Measurements from ENCODE around the gene CES2. TPM values are rescaled to one million over a fixed set of nuclear protein-coding genes. Genes with fewer than 3 reads are reported as not detected.

Gene CES2
- polyA plus RNA-seq, 1 experiment: 33.3 TPM

- ChIA-PET POLR2A (no interaction called here), CTCF (interaction anchor here (1.1 to 10.6 kb wide), 2 partner anchors 28 to 593 kb away, joined by 3 to 118 read pairs; partner anchors contain the start of gene RRAD)
- DNase-seq (ENCODE audit: low read depth): no peak
- no peaks in the 10 kb centered on the region for H3K36me3 ChIP-seq (ENCODE audit: control insufficient read depth, insufficient read depth, low read length)
- TF ChIP-seq CTCF (IDR thresholded peaks at IDR 0.05; ENCODE audit: insufficient read depth, low read depth, low read length): no peak
- H3K27me3 ChIP-seq (ENCODE audit: control insufficient read depth, insufficient read depth, low read length): no peaks in the 10 kb centered on the region
- H3K4me3 ChIP-seq (ENCODE audit: low read depth, low read length): no peak overlapping the region
Measured at GRCh38 chr16:66898933-66899309, 36.4 kb upstream of the CES2 start.

- CTCF ChIA-PET: interaction anchor here (1.1 to 10.6 kb wide), 3 partner anchors 27 to 592 kb away, joined by 3 to 118 read pairs (median 7); partner anchors contain the start of gene RRAD
- DNase-seq (ENCODE audit: low read depth): no peak
- POLR2A ChIA-PET: no interaction called here
- no peaks in the 10 kb centered on the region for H3K36me3 ChIP-seq (ENCODE audit: control insufficient read depth, insufficient read depth, low read length)
- no peak overlapping the region for H3K4me3 ChIP-seq (ENCODE audit: low read depth, low read length)
- no peaks in the 10 kb centered on the region for H3K27me3 ChIP-seq (ENCODE audit: control insufficient read depth, insufficient read depth, low read length)
- no peak for TF ChIP-seq CTCF (IDR thresholded peaks at IDR 0.05; ENCODE audit: insufficient read depth, low read depth, low read length)
Measured at GRCh38 chr16:66899310-66899944, 35.9 kb upstream of the CES2 start.

GRCh38 chr16:66899945-66900710, 35.2 kb upstream of the CES2 start:
- POLR2A ChIA-PET: no interaction called here
- TF ChIP-seq CTCF (IDR thresholded peaks at IDR 0.05; ENCODE audit: insufficient read depth, low read depth, low read length): no peak
- H3K27me3 ChIP-seq (ENCODE audit: control insufficient read depth, insufficient read depth, low read length): no peaks in the 10 kb centered on the region
- H3K36me3 ChIP-seq (ENCODE audit: control insufficient read depth, insufficient read depth, low read length): no peaks in the 10 kb centered on the region
- CTCF ChIA-PET: interaction anchor here (1.3 to 10.6 kb wide), 3 partner anchors 10 to 31 kb away, joined by 4 to 118 read pairs (median 7); partner anchors contain the start of gene RRAD
- H3K4me3 ChIP-seq (ENCODE audit: low read depth, low read length): no peak overlapping the region
- no peak for DNase-seq (ENCODE audit: low read depth)

GRCh38 chr16:66900721-66901441, 34.4 kb upstream of the CES2 start:
- no peak overlapping the region for H3K4me3 ChIP-seq (ENCODE audit: low read depth, low read length)
- POLR2A ChIA-PET: no interaction called here
- TF ChIP-seq CTCF (IDR thresholded peaks at IDR 0.05; ENCODE audit: insufficient read depth, low read depth, low read length): no peak
- no peak for DNase-seq (ENCODE audit: low read depth)
- CTCF ChIA-PET: interaction anchor here (1.1 to 10.6 kb wide), 5 partner anchors 10 to 254 kb away, joined by 3 to 118 read pairs (median 4); partner anchors contain the start of gene RRAD
- H3K27me3 ChIP-seq (ENCODE audit: control insufficient read depth, insufficient read depth, low read length): no peaks in the 10 kb centered on the region
- no peaks in the 10 kb centered on the region for H3K36me3 ChIP-seq (ENCODE audit: control insufficient read depth, insufficient read depth, low read length)

- ChIA-PET POLR2A (no interaction called here), CTCF (interaction anchor here (1.0 to 10.6 kb wide), 6 partner anchors 9 to 254 kb away, joined by 3 to 118 read pairs (median 4); partner anchors contain the start of genes CDH16 and RRAD)
- Histone ChIP-seq H3K4me3 (ENCODE audit: low read depth, low read length) (no peak overlapping the region), H3K36me3 (ENCODE audit: control insufficient read depth, insufficient read depth, low read length) (no peaks in the 10 kb centered on the region), H3K27me3 (ENCODE audit: control insufficient read depth, insufficient read depth, low read length) (no peaks in the 10 kb centered on the region)
- no peak for TF ChIP-seq CTCF (IDR thresholded peaks at IDR 0.05; ENCODE audit: insufficient read depth, low read depth, low read length)
- DNase-seq (ENCODE audit: low read depth): no peak
Measured at GRCh38 chr16:66901626-66902025, 33.7 kb upstream of the CES2 start.
